PC-9 (cell line): Measurements from ENCODE around the gene ST7.

ENCODE experiments used
- CTCF ChIP-seq: fragments of 200-600 bp; sonication (generic); conservative IDR thresholded peaks from 2 replicates; pipeline ENCODE4 v1.6.1; 2017; ENCODE audit warnings: mixed run types, antibody characterized with exemption, mild to moderate bottlenecking, moderate library complexity
- EZH2 ChIP-seq: fragments of 200-600 bp; sonication (generic); IDR thresholded peaks from 2 replicates; pipeline ENCODE4 v1.8.0; 2017; ENCODE audit warnings: antibody characterized with exemption, low read depth

GRCh38 chr7:117217106-117218035 is 264.1 kb downstream of the ST7 start:
- TF ChIP-seq CTCF (no peak), EZH2 (no peak)
